ENCODE data around the gene NAGPA.

Gene NAGPA

GRCh38 chr16:4994719-4995434 lies 38.9 kb downstream of the NAGPA start:
- no peak for DNase-seq

- DNase-seq, result no peak
Observed at GRCh38 chr16:4991754-4992153, 42.0 kb downstream of the NAGPA start.

- DNase-seq, result no peak
Observed at GRCh38 chr16:4990415-4990814, 43.3 kb downstream of the NAGPA start.

- DNase-seq, result no peak
Observed at GRCh38 chr16:4989391-4990006, 44.2 kb downstream of the NAGPA start.

GRCh38 chr16:4988647-4989046 lies 45.1 kb downstream of the NAGPA start:
- DNase-seq, result no peak

- DNase-seq, result no peak
Observed at GRCh38 chr16:4987580-4988374, 46.0 kb downstream of the NAGPA start.

GRCh38 chr16:4987250-4987579 lies 46.5 kb downstream of the NAGPA start:
- DNase-seq, result no peak

- DNase-seq, result no peak
Observed at GRCh38 chr16:4984174-4984990, 49.4 kb downstream of the NAGPA start.

GRCh38 chr16:4982056-4982867 lies 51.5 kb downstream of the NAGPA start:
- DNase-seq, result no peak

GRCh38 chr16:4981473-4981872 lies 52.3 kb downstream of the NAGPA start:
- DNase-seq, result no peak

- DNase-seq, result no peak
Observed at GRCh38 chr16:4980691-4981090, 53.0 kb downstream of the NAGPA start.

GRCh38 chr16:4979736-4980660 lies 53.7 kb downstream of the NAGPA start:
- DNase-seq, result no peak

- no peak for DNase-seq
Observed at GRCh38 chr16:4979164-4979563, 54.6 kb downstream of the NAGPA start.

- no peak for DNase-seq
Observed at GRCh38 chr16:4976611-4977145, 57.1 kb downstream of the NAGPA start.

GRCh38 chr16:4976079-4976478 lies 57.7 kb downstream of the NAGPA start:
- no peak for DNase-seq

Data from activated CD4-positive, alpha-beta T cell treated with anti-CD3 and anti-CD28 coated beads, Interleukin-2, amount 50 U/mL, for 1 hour (primary cell).